Loucy (cell line): ENCODE data around the gene CYP4F3.

Source experiments
- H2AFZ ChIP-seq: fragments of 200-600 bp; sonication (generic); 2 replicates; pipeline ENCODE4 v1.6.0; 2016; ENCODE audit warnings: antibody characterized with exemption, mild to moderate bottlenecking, low read length, moderate library complexity
- H3F3A ChIP-seq: fragments of 200-600 bp; 2 replicates; pipeline ENCODE4 v1.6.0; 2016; ENCODE audit warnings: antibody characterized with exemption, low read depth, mild to moderate bottlenecking
- H3K27me3 ChIP-seq: fragments of 200-600 bp; sonication (generic); 2 replicates; pipeline ENCODE4 v1.6.1; 2014; ENCODE audit warnings: low read length, mild to moderate bottlenecking; ENCODE audit not compliant: insufficient read depth, poor library complexity, severe bottlenecking
- H3K36me3 ChIP-seq: fragments of 200-600 bp; sonication (generic); 2 replicates; pipeline ENCODE4 v1.6.1; 2016; ENCODE audit warnings: low read length; ENCODE audit not compliant: insufficient read depth
- H3K4me1 ChIP-seq: fragments of 200-600 bp; sonication (generic); 2 replicates; pipeline ENCODE4 v1.5.1; 2014; ENCODE audit warnings: low read length, mild to moderate bottlenecking; ENCODE audit not compliant: insufficient read depth, poor library complexity, severe bottlenecking
- H3K4me2 ChIP-seq: fragments of 200-600 bp; sonication (generic); 2 replicates; pipeline ENCODE4 v1.6.0; 2014; ENCODE audit warnings: antibody characterized with exemption, low read length, low read depth, mild to moderate bottlenecking; ENCODE audit not compliant: poor library complexity, severe bottlenecking
- H3K4me3 ChIP-seq: fragments of 200-600 bp; sonication (generic); 2 replicates; pipeline ENCODE4 v1.5.1; 2014; ENCODE audit warnings: low read length, mild to moderate bottlenecking, mixed read lengths; ENCODE audit not compliant: poor library complexity, severe bottlenecking
- H3K79me2 ChIP-seq: fragments of 200-600 bp; sonication (generic); 2 replicates; pipeline ENCODE4 v1.6.1; 2014; ENCODE audit warnings: low read length; ENCODE audit not compliant: insufficient read depth
- H3K9ac ChIP-seq: fragments of 200-600 bp; sonication (generic); 2 replicates; pipeline ENCODE4 v1.6.0; 2014; ENCODE audit warnings: mild to moderate bottlenecking, low read depth, low read length, moderate library complexity; ENCODE audit not compliant: poor library complexity, severe bottlenecking
- H3K9me2 ChIP-seq: fragments of 200-600 bp; sonication (generic); replicated peaks from 2 replicates; pipeline ENCODE4 v1.6.1; 2016; ENCODE audit warnings: low read depth, low read length, mixed read lengths
- H3K9me3 ChIP-seq: fragments of 200-600 bp; sonication (generic); 2 replicates; pipeline ENCODE4 v1.6.1; 2014; ENCODE audit warnings: mild to moderate bottlenecking, antibody characterized with exemption, low read length, low read depth; ENCODE audit not compliant: insufficient read depth
- H4K20me1 ChIP-seq: fragments of 200-600 bp; sonication (generic); 2 replicates; pipeline ENCODE4 v1.6.0; 2014; ENCODE audit warnings: antibody characterized with exemption, low read length, mild to moderate bottlenecking; ENCODE audit not compliant: insufficient read depth, poor library complexity, severe bottlenecking
- CTCF ChIP-seq: fragments of 200-600 bp; sonication (generic); conservative IDR thresholded peaks from 2 replicates; pipeline ENCODE4 v1.5.1; 2014; ENCODE audit warnings: mild to moderate bottlenecking, antibody characterized with exemption, low read length
- EZH2phosphoT487 ChIP-seq: fragments of 200-600 bp; IDR thresholded peaks from 2 replicates; pipeline ENCODE4 v1.6.1; 2018; ENCODE audit warnings: antibody characterized with exemption, mild to moderate bottlenecking, moderate library complexity, borderline replicate concordance

Gene CYP4F3

DNA sequence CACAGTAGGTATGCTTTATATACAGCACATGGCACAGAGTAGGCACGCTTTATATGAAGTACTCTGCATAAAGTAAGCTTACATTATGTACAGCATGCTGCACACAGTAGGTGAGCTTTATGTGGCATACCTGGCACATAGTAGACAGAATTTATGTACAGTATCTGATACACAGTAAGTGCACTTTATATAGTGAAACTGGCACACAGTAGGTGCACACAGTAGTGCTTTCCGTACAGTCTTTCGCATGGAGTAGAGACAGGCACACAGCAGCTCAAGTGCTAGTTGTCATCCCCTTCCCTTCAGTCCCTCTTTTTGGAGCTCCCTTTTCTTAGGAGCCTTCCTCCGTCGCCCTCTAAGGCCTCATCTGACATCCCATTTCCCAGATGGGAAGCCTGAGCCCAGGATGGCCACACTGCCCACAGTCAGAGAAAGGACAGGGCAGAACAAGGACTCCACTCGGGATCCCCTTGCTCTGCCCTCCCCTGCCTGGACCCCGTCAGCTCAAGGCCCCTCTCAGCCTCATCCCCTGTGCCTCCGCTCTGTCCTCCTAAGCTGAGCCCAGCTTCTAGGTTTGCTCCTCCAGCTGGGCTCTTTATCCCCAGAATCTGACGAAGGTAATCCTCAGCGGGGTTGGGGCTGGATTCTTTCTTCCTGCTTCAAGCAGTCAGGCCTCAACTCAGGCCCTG lies 31.3 kb downstream of the CYP4F3 start:
- H3F3A ChIP-seq = no peaks in the 10 kb centered on the region
- H3K4me2 ChIP-seq = no peak overlapping the region
- no peaks in the 10 kb centered on the region for H3K9me3 ChIP-seq
- no peaks in the 10 kb centered on the region for H4K20me1 ChIP-seq
- H3K4me3 ChIP-seq = no peak overlapping the region
- no peak overlapping the region for H2AFZ ChIP-seq
- TF ChIP-seq CTCF (no peak), EZH2phosphoT487 (no peak)
- no peaks in the 10 kb centered on the region for H3K27me3 ChIP-seq
- H3K4me1 ChIP-seq = no peaks in the 10 kb centered on the region
- no peak overlapping the region for H3K9ac ChIP-seq
- no peaks in the 10 kb centered on the region for H3K79me2 ChIP-seq
- H3K9me2 ChIP-seq = no peaks in the 10 kb centered on the region
- H3K36me3 ChIP-seq = no peaks in the 10 kb centered on the region

GRCh38 chr19:15672580-15673175 lies 32.0 kb downstream of the CYP4F3 start, which contains the start of gene CYP4F12:
CYP4F12 (plus strand) TSS chr19:15673087; CDS start chr19:15673530, 443 bp downstream.
- Histone ChIP-seq H3F3A (no peaks in the 10 kb centered on the region), H2AFZ (no peak within 1 kb of the TSS), H3K4me2 (no peak within 1 kb of the TSS), H3K9me3 (no peaks in the 10 kb centered on the region), H3K79me2 (no peaks in the 10 kb centered on the region), H3K9me2 (no peaks in the 10 kb centered on the region), H3K27me3 (no peaks in the 10 kb centered on the region), H3K9ac (no peak within 1 kb of the TSS), H3K4me3 (no peak within 1 kb of the TSS), H3K4me1 (no peaks in the 10 kb centered on the region), H4K20me1 (no peaks in the 10 kb centered on the region), H3K36me3 (no peaks in the 10 kb centered on the region)
- TF ChIP-seq CTCF (no peak), EZH2phosphoT487 (no peak)

GRCh38 chr19:15673176-15673654 lies 32.5 kb downstream of the CYP4F3 start:
- H3K9me3 ChIP-seq = no peaks in the 10 kb centered on the region
- H3F3A ChIP-seq = no peaks in the 10 kb centered on the region
- H3K9me2 ChIP-seq = no peaks in the 10 kb centered on the region
- H3K27me3 ChIP-seq = no peaks in the 10 kb centered on the region
- no peak overlapping the region for H3K4me3 ChIP-seq
- no peaks in the 10 kb centered on the region for H3K79me2 ChIP-seq
- H2AFZ ChIP-seq = no peak overlapping the region
- no peaks in the 10 kb centered on the region for H4K20me1 ChIP-seq
- no peak overlapping the region for H3K9ac ChIP-seq
- H3K4me2 ChIP-seq = no peak overlapping the region
- TF ChIP-seq CTCF (no peak), EZH2phosphoT487 (no peak)
- no peaks in the 10 kb centered on the region for H3K4me1 ChIP-seq
- no peaks in the 10 kb centered on the region for H3K36me3 ChIP-seq
